ENCODE results near the gene SEMA5A.

SEMA5A gene

GRCh38 chr5:9500625-9501024 lies 45.2 kb downstream of the SEMA5A start:
- TF ChIP-seq CTCF (IDR thresholded peaks at IDR 0.05; ENCODE audit: low read depth, low read length), result no peak
- no peak for DNase-seq (ENCODE audit: extremely low read depth, low read depth)

DNA sequence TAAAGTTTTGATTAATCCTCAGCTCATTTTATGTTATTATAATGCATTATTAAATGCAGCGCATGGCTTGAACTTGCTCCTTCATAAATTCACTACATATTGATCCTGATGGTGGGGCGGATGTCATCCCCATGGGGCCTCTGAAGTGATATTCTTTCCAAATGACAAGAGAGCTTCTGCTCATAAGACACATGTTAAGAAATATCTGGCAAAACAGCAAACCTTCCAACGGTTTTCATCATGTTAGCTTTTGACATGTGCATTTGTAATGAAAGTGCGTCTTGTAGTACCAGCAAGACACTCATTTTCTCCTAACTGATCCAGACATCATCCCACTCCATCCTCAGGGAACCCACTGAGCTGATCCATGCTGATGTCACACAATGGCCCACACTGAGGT lies 45.7 kb downstream of the SEMA5A start:
- DNase-seq (ENCODE audit: extremely low read depth, low read depth), result no peak
- no peak for TF ChIP-seq CTCF (IDR thresholded peaks at IDR 0.05; ENCODE audit: low read depth, low read length)

DNA sequence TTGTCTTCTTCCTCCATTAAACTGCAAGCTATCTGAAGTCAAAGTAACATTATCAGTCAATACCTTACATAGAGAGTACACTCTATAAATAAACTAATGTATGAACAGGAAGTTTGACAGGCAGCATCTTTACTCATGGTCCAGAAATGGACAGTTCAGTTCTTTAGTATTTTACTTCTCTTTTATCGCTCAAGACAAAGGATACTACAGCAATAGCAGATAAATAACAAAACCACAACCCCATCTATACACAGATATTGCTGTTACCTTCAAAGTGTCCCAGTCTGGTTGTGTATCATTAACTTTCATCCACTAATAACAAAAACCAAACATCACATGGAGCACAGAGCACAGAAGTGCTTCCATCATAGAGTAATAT lies 46.4 kb downstream of the SEMA5A start:
- no peak for DNase-seq (ENCODE audit: extremely low read depth, low read depth)
- no peak for TF ChIP-seq CTCF (IDR thresholded peaks at IDR 0.05; ENCODE audit: low read depth, low read length)

DNA sequence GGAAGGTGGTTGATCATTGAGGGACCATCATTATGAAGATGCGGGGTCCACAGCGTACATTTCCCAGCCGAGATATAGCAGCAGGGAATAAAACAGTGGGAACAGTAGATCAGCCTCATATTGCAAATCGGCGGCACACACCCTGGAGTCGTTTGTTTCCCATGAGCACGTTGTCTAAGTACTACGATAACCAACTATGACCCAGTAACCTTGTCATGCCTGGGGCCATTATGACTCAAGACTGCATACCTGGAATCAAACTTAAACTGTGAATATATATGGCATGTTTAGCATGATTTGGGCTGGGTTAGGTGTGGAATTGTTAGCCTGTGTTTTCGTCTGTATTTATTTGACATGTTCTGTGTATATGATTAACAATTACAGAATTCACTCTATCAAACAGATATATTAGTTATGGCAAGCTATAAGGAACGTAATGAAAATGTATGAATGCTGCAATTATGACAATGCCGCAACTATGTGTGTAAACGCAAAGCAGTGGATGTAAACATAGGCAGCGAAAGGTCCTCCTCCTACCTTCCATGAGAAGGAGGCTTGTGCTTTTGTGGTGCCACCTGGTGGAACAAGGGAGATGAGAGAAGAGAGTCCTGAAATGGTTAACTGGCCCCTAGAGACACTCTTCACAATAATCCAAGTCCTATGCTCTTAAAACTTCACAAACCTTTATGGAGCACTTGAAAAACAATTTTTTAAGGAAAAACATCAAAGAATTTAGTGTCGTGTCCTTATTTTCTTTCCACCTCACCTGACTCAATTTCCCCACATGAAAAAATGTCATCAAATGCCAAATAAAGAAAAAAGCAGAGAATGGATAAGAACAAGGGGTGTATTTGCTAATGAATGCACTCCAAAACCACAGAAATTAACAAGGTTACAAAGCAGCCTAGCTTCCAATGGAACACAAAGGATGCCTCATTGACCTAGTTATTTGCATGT lies 47.1 kb downstream of the SEMA5A start:
- no peak for DNase-seq (ENCODE audit: extremely low read depth, low read depth)
- TF ChIP-seq CTCF (IDR thresholded peaks at IDR 0.05; ENCODE audit: low read depth, low read length), result peak; percentile 21

DNA sequence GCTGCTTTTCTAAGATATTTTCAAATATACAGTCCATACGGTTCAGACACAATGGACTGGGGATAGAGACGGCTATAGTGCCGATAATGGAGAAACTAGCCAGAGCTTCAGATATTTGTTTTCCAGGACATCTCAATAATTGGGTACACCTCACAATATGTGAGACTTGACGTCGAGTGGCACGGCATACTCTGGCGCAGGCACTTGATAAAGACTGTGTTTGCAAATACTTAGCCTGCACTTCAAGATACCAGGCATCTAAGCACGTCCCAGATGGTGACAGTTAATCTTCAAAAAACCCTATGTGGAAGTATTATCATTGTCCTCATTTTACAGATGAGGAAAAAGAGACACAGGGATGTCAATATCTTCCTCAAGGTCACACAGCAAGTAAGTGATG lies 48.5 kb downstream of the SEMA5A start:
- TF ChIP-seq CTCF (IDR thresholded peaks at IDR 0.05; ENCODE audit: low read depth, low read length), result no peak
- DNase-seq (ENCODE audit: extremely low read depth, low read depth), result no peak

GRCh38 chr5:9496801-9497200 lies 49.1 kb downstream of the SEMA5A start:
- no peak for TF ChIP-seq CTCF (IDR thresholded peaks at IDR 0.05; ENCODE audit: low read depth, low read length)
- no peak for DNase-seq (ENCODE audit: extremely low read depth, low read depth)

- TF ChIP-seq CTCF (IDR thresholded peaks at IDR 0.05; ENCODE audit: low read depth, low read length), result no peak
- DNase-seq (ENCODE audit: extremely low read depth, low read depth), result no peak
These were observed 50.8 kb downstream of the SEMA5A start for GRCh38 chr5:9495121-9495520.

All from AG09319 (cell line).